Measurements from ENCODE around the gene TMEM163. TPM values are rescaled to one million over a fixed set of nuclear protein-coding genes. Genes with fewer than 3 reads are reported as not detected.
"Not testable (repeated sequence)": the region's sequence is repeated elsewhere in the genome, so short reads cannot be mapped to it uniquely, and the experiment has no call there.

The TMEM163 gene
- total RNA-seq, 1 experiment from 2014 or later = 2.5 TPM

DNA sequence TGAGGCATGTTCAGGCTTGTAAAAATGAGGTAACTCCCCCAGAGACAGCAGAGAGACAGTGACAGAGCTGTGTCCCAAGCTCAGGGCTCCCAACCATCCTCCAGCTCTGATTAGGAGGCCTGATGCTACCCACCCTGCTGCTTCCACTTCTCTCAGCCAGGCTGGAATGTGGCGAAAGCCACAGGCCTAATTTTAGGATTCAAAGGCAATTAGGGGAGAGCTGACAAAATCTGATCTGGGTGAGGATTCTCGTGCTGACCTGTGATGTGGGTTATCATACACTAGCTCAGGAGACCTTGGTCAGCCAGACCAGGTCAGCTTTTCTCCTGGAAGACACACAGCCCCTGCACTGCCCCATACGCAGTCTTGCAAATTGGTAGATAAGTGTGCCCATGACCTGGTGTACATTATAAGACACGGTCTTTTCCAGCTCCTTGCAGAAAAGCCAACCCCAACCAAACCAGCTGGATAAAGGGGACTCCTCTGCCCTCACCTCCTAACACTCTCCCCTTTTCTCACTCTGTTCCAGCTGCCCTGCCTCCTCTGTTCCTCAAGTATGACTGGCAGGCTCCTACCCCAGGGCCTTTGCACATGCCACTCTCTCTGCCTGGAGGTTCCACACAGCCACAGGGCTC, 239.0 kb downstream of the TMEM163 start:
- TF ChIP-seq, protein P1, sequence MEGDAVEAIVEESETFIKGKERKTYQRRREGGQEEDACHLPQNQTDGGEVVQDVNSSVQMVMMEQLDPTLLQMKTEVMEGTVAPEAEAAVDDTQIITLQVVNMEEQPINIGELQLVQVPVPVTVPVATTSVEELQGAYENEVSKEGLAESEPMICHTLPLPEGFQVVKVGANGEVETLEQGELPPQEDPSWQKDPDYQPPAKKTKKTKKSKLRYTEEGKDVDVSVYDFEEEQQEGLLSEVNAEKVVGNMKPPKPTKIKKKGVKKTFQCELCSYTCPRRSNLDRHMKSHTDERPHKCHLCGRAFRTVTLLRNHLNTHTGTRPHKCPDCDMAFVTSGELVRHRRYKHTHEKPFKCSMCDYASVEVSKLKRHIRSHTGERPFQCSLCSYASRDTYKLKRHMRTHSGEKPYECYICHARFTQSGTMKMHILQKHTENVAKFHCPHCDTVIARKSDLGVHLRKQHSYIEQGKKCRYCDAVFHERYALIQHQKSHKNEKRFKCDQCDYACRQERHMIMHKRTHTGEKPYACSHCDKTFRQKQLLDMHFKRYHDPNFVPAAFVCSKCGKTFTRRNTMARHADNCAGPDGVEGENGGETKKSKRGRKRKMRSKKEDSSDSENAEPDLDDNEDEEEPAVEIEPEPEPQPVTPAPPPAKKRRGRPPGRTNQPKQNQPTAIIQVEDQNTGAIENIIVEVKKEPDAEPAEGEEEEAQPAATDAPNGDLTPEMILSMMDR (IDR thresholded peaks at IDR 0.05; ENCODE audit: unreplicated experiment) = no peak
- intact Hi-C loops (cut with micrococcal nuclease; ENCODE audit: unreplicated experiment) = no loop called here
- no peak overlapping the region for H3K4me3 Mint-ChIP-seq (ENCODE audit: low read depth, unreplicated experiment)
- no peaks in the 10 kb centered on the region for H3K9me3 Mint-ChIP-seq (ENCODE audit: low read depth, unreplicated experiment)
- H3K27me3 Mint-ChIP-seq (ENCODE audit: unreplicated experiment) = no peaks in the 10 kb centered on the region
- CTCF ChIA-PET = no interaction called here
- no peaks in the 10 kb centered on the region for H3K36me3 Mint-ChIP-seq (ENCODE audit: insufficient read depth, unreplicated experiment)
- no peak overlapping the region for H3K27ac Mint-ChIP-seq (ENCODE audit: unreplicated experiment)
- DNase-seq = no peak
- H3K4me1 Mint-ChIP-seq (ENCODE audit: low read depth, unreplicated experiment) = no peaks in the 10 kb centered on the region
- no TSS peak for BruUV-seq (replicated peaks)

DNA sequence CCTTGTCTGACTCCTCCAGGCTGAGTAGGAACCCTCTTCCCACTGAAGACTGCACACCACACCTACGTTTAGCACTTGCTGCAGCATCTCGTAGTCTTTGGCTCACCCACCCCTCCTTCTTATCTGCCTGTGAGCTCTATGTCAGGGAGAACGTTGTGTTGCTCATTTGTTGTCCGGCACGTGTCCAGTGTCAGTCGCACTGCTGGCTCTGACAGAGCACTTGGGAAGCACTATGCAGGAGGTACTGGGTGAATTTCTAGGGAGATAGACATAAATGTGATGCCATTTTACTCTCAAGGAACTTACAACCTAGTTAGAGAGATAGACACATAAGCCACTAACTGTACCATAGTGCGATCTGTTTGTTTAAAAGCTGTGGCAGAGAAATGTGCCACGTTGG, 241.8 kb downstream of the TMEM163 start:
- H3K27ac Mint-ChIP-seq (ENCODE audit: unreplicated experiment); intact Hi-C loops (cut with micrococcal nuclease; ENCODE audit: unreplicated experiment); H3K27me3 Mint-ChIP-seq (ENCODE audit: unreplicated experiment); CTCF ChIA-PET; H3K4me3 Mint-ChIP-seq (ENCODE audit: low read depth, unreplicated experiment); BruUV-seq (replicated peaks); DNase-seq; H3K9me3 Mint-ChIP-seq (ENCODE audit: low read depth, unreplicated experiment); H3K4me1 Mint-ChIP-seq (ENCODE audit: low read depth, unreplicated experiment); H3K36me3 Mint-ChIP-seq (ENCODE audit: insufficient read depth, unreplicated experiment): not testable (repeated sequence)

DNA sequence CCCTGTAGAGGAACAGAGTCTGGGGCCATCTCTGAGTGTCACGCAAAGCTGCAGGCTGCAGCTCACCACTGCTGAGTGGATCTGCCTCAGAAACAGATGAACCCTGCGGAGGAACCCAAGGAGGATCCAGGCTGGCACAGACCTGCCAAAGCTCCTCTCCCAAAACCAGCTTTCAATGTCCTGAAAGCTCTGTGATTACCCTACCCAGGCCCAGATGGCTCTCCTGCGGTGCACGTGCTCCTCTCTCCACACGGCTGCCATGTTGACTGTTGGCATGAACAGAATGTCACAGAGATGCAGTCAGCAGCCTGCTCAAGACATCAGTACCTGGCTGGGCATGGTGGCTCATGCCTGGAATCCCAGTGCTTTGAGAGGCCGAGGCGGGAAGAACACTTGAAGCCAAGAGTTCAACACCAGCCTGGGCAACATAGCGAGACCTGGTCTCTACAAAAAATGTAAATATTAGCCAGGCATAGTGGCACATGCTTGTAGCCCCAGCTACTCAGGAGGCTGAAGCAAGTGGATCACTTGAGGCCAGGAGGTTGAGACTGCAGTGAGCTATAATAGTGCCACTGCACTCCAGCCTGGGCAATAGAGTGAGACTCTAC, 248.1 kb downstream of the TMEM163 start:
- intact Hi-C loops (cut with micrococcal nuclease; ENCODE audit: unreplicated experiment) = no loop called here
- H3K4me3 Mint-ChIP-seq (ENCODE audit: low read depth, unreplicated experiment) = no peak overlapping the region
- H3K9me3 Mint-ChIP-seq (ENCODE audit: low read depth, unreplicated experiment) = no peaks in the 10 kb centered on the region
- H3K36me3 Mint-ChIP-seq (ENCODE audit: insufficient read depth, unreplicated experiment) = no peaks in the 10 kb centered on the region
- no peak overlapping the region for H3K27ac Mint-ChIP-seq (ENCODE audit: unreplicated experiment)
- peaks cover 4% of the 10 kb centered on the region for H3K4me1 Mint-ChIP-seq (ENCODE audit: low read depth, unreplicated experiment)
- TF ChIP-seq, protein P1 (IDR thresholded peaks at IDR 0.05; ENCODE audit: unreplicated experiment) = no peak
- no peaks in the 10 kb centered on the region for H3K27me3 Mint-ChIP-seq (ENCODE audit: unreplicated experiment)
- BruUV-seq (replicated peaks) = no TSS peak
- no peak for DNase-seq
- CTCF ChIA-PET = interaction anchor here (0.6 kb wide), 1 partner anchor 75 kb away, joined by 3 read pairs; no protein-coding TSS in a partner anchor

DNA sequence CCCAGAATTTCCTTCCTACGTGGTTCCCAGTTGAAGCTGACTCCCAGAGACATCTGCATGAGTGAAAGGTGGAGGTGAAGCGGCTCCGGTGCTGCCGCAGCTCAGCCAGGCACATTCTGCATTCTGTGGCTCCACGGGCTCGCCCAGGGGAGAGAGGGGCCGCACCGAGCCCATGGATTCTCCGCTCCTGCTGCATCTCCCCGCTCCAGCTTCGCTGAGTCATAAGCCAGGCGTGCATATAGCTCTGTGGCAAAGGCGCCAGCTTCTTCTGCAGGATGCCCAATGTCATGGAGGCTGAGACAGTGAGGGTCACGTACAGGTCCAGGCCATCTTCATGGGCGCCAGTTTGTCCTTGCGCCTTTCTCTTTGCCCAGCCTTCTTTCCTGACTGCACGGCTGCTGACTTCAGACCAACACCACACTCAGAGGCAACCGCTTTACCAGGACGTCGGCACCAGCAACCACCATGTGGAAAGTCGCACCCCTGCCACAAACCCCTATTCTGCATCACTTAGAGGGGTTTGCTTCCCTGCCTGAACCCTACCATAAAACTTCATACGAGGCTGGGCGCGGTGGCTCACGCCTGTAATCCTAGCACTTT, 249.2 kb downstream of the TMEM163 start:
- H3K36me3 Mint-ChIP-seq (ENCODE audit: insufficient read depth, unreplicated experiment) = no peaks in the 10 kb centered on the region
- no peaks in the 10 kb centered on the region for H3K27me3 Mint-ChIP-seq (ENCODE audit: unreplicated experiment)
- TF ChIP-seq, protein P1 (IDR thresholded peaks at IDR 0.05; ENCODE audit: unreplicated experiment) = no peak
- no peak for DNase-seq
- H3K27ac Mint-ChIP-seq (ENCODE audit: unreplicated experiment) = no peak overlapping the region
- BruUV-seq (replicated peaks) = no TSS peak
- intact Hi-C loops (cut with micrococcal nuclease; ENCODE audit: unreplicated experiment) = loop anchor here (5.0 kb wide), 1 partner anchor 308 kb away; no protein-coding TSS in a partner anchor
- CTCF ChIA-PET = no interaction called here
- no peaks in the 10 kb centered on the region for H3K9me3 Mint-ChIP-seq (ENCODE audit: low read depth, unreplicated experiment)
- H3K4me1 Mint-ChIP-seq (ENCODE audit: low read depth, unreplicated experiment) = peaks cover 9% of the 10 kb centered on the region
- H3K4me3 Mint-ChIP-seq (ENCODE audit: low read depth, unreplicated experiment) = no peak overlapping the region

Measured in Calu3 (cell line).